ENCODE results near the gene CYSTM1. TPM values are rescaled to one million over a fixed set of nuclear protein-coding genes. Genes with fewer than 3 reads are reported as not detected.

Gene CYSTM1
- total and polyA plus RNA-seq, 4 donors = 8.1 to 45.7 (median 23.4) TPM

DNA sequence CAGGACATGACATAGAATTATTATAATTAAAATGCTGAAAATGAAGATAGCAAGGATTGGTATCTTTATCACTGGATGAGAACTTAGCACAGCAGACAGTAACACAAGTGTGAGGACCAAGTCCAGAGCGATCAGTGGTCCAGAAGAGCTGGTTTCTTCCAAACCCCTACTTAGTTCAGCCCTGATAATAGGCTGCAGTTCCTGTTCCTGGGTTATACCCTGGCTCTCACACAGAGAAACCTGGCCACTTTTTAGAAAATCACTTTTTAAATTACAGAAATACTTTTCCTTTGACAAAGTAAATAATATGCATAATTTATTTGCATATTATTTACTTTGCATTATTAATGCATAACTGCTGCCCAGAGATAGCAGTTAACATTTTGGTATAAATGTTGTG is 40.3 kb downstream of the CYSTM1 start:
- Histone ChIP-seq H3K4me1 (ENCODE audit: control insufficient read depth in 4 of 4, insufficient read depth in 4 of 4, low read length in 3 of 4) (peaks cover 11 to 24% (median 22%) of the 10 kb centered on the region in 4 donors), H3K36me3 (ENCODE audit: control insufficient read depth in 4 of 4, insufficient read depth in 3 of 4, low read depth in 1 of 4, low read length in 3 of 4) (no peaks in the 10 kb centered on the region), H3K27me3 (ENCODE audit: control insufficient read depth in 4 of 4, insufficient read depth in 4 of 4, low read length in 3 of 4) (no peaks in the 10 kb centered on the region), H3K27ac (ENCODE audit: low read depth in 1 of 2, low read length in 2 of 2) (no peak overlapping the region), H3K9me3 (ENCODE audit: control insufficient read depth in 4 of 4, low read length in 3 of 4) (no peaks in the 10 kb centered on the region), H3K4me3 (ENCODE audit: low read depth in 1 of 3, low read length in 3 of 3) (no peak overlapping the region), H3K9ac (ENCODE audit: low read depth in 1 of 2, low read length in 2 of 2) (no peak overlapping the region)
- no peak for DNase-seq (ENCODE audit: low spot score)
- WGBS = 94% methylated on average over 1 of the region's 1 CpG
- no peak for TF ChIP-seq SP1 (IDR thresholded peaks at IDR 0.05)
- no peak for TF ChIP-seq RXRA (IDR thresholded peaks at IDR 0.05)
- TF ChIP-seq NR2F2 (IDR thresholded peaks at IDR 0.05) = no peak
- TF ChIP-seq, protein P1, sequence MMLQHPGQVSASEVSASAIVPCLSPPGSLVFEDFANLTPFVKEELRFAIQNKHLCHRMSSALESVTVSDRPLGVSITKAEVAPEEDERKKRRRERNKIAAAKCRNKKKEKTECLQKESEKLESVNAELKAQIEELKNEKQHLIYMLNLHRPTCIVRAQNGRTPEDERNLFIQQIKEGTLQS (IDR thresholded peaks at IDR 0.05) = no peak
- TF ChIP-seq TAF1 (conservative IDR thresholded peaks at IDR 0.05) = no peak
- TF ChIP-seq, protein P2, sequence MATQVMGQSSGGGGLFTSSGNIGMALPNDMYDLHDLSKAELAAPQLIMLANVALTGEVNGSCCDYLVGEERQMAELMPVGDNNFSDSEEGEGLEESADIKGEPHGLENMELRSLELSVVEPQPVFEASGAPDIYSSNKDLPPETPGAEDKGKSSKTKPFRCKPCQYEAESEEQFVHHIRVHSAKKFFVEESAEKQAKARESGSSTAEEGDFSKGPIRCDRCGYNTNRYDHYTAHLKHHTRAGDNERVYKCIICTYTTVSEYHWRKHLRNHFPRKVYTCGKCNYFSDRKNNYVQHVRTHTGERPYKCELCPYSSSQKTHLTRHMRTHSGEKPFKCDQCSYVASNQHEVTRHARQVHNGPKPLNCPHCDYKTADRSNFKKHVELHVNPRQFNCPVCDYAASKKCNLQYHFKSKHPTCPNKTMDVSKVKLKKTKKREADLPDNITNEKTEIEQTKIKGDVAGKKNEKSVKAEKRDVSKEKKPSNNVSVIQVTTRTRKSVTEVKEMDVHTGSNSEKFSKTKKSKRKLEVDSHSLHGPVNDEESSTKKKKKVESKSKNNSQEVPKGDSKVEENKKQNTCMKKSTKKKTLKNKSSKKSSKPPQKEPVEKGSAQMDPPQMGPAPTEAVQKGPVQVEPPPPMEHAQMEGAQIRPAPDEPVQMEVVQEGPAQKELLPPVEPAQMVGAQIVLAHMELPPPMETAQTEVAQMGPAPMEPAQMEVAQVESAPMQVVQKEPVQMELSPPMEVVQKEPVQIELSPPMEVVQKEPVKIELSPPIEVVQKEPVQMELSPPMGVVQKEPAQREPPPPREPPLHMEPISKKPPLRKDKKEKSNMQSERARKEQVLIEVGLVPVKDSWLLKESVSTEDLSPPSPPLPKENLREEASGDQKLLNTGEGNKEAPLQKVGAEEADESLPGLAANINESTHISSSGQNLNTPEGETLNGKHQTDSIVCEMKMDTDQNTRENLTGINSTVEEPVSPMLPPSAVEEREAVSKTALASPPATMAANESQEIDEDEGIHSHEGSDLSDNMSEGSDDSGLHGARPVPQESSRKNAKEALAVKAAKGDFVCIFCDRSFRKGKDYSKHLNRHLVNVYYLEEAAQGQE (IDR thresholded peaks at IDR 0.05) = no peak
- no peak for TF ChIP-seq HNF4A (conservative IDR thresholded peaks at IDR 0.05)
- no peak for TF ChIP-seq EGR1 (IDR thresholded peaks at IDR 0.05; ENCODE audit: low read depth in 2 of 2)
- no peak for TF ChIP-seq GABPA (IDR thresholded peaks at IDR 0.05 in 1 of 2, conservative IDR thresholded peaks at IDR 0.05 in 1 of 2)

DNA sequence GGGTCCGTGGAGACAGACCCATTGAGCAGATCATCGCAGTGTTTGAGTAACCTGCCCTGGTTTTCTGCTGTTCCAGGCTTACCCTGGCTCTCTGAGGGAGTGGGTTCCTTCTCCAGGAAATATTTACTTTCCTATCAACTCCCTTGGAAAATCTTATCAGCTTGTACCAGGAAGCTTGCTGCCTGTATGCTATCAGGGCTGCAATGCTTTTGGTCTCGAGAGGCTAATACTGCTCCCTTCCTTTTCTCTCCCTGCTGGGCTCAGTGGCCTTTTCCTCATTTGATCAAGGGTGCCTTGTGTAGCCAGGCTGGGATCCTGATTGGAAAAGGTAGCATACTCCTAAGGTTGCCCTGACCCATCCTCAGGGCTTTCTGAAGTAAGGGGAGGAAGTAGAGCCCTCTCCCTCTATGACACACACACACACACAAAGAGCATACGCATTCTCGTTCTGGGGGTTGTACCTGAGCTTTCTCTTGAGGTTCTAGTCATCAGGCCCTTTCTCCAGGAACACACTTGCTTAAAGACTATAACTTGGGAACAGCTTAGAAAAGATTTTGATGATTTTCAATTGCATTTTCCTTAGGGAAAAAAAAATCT is 41.6 kb downstream of the CYSTM1 start:
- 74% methylated on average over 5 of the region's 5 CpGs for WGBS
- Histone ChIP-seq H3K4me3 (ENCODE audit: low read depth in 1 of 3, low read length in 3 of 3) (no peak overlapping the region), H3K4me1 (ENCODE audit: control insufficient read depth in 4 of 4, insufficient read depth in 4 of 4, low read length in 3 of 4) (peaks cover 11 to 37% (median 25%) of the 10 kb centered on the region in 4 donors), H3K9ac (ENCODE audit: low read depth in 1 of 2, low read length in 2 of 2) (no peak overlapping the region), H3K36me3 (ENCODE audit: control insufficient read depth in 4 of 4, insufficient read depth in 3 of 4, low read depth in 1 of 4, low read length in 3 of 4) (no peaks in the 10 kb centered on the region), H3K27me3 (ENCODE audit: control insufficient read depth in 4 of 4, insufficient read depth in 4 of 4, low read length in 3 of 4) (no peaks in the 10 kb centered on the region), H3K27ac (ENCODE audit: low read depth in 1 of 2, low read length in 2 of 2) (peak overlapping the region in 1 of 2 donors; percentile 19), H3K9me3 (ENCODE audit: control insufficient read depth in 4 of 4, low read length in 3 of 4) (no peaks in the 10 kb centered on the region)
- TF ChIP-seq RAD21 (IDR thresholded peaks at IDR 0.05) (peak in 1 of 2 donors; percentile 8), FOXA2 (IDR thresholded peaks at IDR 0.05) (no peak)
- no peak for DNase-seq (ENCODE audit: low spot score)

DNA sequence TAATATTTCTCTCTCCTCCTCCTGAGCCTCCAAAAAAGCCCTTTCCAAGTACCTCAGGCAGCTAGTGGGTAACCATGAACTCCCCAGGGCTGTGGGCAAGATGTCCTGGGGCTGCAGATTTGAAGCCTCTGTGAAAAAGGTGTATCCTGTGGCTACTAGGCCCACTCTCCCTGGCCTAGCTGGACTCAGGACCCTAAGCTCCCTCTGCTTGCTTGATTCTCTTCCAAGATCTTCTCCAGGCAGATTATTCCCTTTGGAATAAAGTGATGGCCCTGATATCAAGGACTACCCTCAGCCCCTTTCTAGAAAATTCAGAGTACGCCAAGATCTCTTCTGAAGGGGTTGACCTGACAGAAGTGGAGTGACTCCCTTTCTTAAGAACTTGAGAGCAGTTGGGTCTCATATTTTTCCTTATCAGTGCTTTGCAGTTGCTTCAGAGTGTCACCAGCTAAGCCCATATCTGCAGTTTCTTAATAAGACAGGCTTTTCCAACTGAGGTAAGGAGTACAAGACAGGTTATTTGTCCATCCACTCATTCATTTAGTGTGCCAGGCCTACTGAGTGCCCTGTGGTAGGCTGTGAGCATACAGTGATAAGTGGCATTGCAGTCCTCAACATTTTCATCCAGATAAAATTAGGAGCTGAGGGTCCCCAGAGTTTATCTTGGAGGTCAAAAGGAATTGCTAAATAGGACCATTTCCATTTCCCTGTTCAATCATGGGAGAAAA is 42.5 kb downstream of the CYSTM1 start:
- WGBS = 95% methylated on average over 1 of the region's 1 CpG
- no peak overlapping the region for H3K9ac ChIP-seq (ENCODE audit: low read depth in 1 of 2, low read length in 2 of 2)
- no peaks in the 10 kb centered on the region for H3K27me3 ChIP-seq (ENCODE audit: control insufficient read depth in 4 of 4, insufficient read depth in 4 of 4, low read length in 3 of 4)
- no peaks in the 10 kb centered on the region for H3K9me3 ChIP-seq (ENCODE audit: control insufficient read depth in 4 of 4, low read length in 3 of 4)
- no peak overlapping the region for H3K27ac ChIP-seq (ENCODE audit: low read depth in 1 of 2, low read length in 2 of 2)
- no peak overlapping the region for H3K4me3 ChIP-seq (ENCODE audit: low read depth in 1 of 3, low read length in 3 of 3)
- DNase-seq (ENCODE audit: low spot score) = no peak
- peaks cover 11 to 46% (median 31%) of the 10 kb centered on the region in 4 donors for H3K4me1 ChIP-seq (ENCODE audit: control insufficient read depth in 4 of 4, insufficient read depth in 4 of 4, low read length in 3 of 4)
- H3K36me3 ChIP-seq (ENCODE audit: control insufficient read depth in 4 of 4, insufficient read depth in 3 of 4, low read depth in 1 of 4, low read length in 3 of 4) = no peaks in the 10 kb centered on the region
- TF ChIP-seq, protein P1 (IDR thresholded peaks at IDR 0.05) = no peak
- TF ChIP-seq, protein P3, sequence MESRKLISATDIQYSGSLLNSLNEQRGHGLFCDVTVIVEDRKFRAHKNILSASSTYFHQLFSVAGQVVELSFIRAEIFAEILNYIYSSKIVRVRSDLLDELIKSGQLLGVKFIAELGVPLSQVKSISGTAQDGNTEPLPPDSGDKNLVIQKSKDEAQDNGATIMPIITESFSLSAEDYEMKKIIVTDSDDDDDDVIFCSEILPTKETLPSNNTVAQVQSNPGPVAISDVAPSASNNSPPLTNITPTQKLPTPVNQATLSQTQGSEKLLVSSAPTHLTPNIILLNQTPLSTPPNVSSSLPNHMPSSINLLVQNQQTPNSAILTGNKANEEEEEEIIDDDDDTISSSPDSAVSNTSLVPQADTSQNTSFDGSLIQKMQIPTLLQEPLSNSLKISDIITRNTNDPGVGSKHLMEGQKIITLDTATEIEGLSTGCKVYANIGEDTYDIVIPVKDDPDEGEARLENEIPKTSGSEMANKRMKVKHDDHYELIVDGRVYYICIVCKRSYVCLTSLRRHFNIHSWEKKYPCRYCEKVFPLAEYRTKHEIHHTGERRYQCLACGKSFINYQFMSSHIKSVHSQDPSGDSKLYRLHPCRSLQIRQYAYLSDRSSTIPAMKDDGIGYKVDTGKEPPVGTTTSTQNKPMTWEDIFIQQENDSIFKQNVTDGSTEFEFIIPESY (IDR thresholded peaks at IDR 0.05) = no peak
- TF ChIP-seq EGR1 (IDR thresholded peaks at IDR 0.05; ENCODE audit: low read depth in 2 of 2) (no peak), GABPA (IDR thresholded peaks at IDR 0.05 in 1 of 2, conservative IDR thresholded peaks at IDR 0.05 in 1 of 2) (no peak), NR2F2 (IDR thresholded peaks at IDR 0.05) (no peak), RAD21 (IDR thresholded peaks at IDR 0.05) (no peak), SP1 (IDR thresholded peaks at IDR 0.05) (no peak), HNF4G (IDR thresholded peaks at IDR 0.05) (no peak), FOXA2 (IDR thresholded peaks at IDR 0.05) (no peak), JUND (IDR thresholded peaks at IDR 0.05) (no peak), TAF1 (conservative IDR thresholded peaks at IDR 0.05) (no peak), FOXA1 (IDR thresholded peaks at IDR 0.05) (no peak), HNF4A (conservative IDR thresholded peaks at IDR 0.05) (no peak)
- TF ChIP-seq, protein P4, sequence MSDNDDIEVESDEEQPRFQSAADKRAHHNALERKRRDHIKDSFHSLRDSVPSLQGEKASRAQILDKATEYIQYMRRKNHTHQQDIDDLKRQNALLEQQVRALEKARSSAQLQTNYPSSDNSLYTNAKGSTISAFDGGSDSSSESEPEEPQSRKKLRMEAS (IDR thresholded peaks at IDR 0.05) = no peak
